Measurements from ENCODE around the gene RHOBTB3. TPM values are rescaled to one million over a fixed set of nuclear protein-coding genes. Genes with fewer than 3 reads are reported as not detected.

RHOBTB3 gene
- total and polyA plus RNA-seq, 2 donors (not counting 3 experiments of a cell fraction or from before 2014, with no cell fraction given), result 44.1 to 52.1 TPM

DNA sequence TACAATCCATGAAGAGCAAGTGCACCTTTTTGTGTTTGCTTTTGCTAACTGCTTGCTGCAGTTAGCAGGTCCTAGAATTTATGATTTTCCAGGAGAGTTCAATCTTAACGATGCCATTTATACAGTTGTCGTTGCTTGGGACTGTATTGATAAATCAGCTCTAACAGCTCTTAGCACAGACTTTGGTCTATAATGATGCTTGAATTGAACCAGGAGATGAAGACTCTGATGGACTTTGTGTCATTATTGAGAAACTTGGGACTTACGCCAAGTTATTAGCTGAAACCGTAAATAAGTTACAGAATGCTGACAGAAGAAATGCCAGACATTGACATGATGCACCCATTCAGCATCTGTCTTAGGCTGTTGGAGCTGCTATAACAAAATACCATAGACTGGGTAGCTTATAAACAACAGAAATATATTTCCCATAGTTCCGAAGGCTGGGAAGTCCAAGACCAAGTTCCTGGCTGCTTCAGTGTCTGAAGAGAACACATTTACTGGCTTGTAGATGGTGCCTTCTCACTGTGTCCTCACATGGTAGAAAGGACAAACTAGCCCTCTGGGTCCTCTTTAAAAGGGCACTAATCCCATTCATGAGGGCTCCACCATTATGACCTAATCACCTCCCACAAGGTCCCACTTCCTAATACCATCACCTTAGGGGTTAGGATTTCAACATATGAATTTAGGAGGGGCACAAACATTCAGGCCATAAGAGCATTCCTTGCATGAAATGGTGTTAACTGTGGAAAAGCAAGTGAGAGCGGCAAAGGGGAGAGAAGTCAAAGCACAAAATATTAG, 73.8 kb downstream of the RHOBTB3 start:
- CTCF ChIA-PET, result no interaction called here
- POLR2A ChIA-PET, result no interaction called here

More for the DNA sequence above, 73.8 kb downstream of the RHOBTB3 start:
- Histone ChIP-seq H3K27me3 (ENCODE audit: control insufficient read depth in 2 of 2, insufficient read depth in 2 of 2, low read length in 2 of 2) (no peaks in the 10 kb centered on the region), H3K27ac (ENCODE audit: insufficient read depth, low read depth, low read length) (no peak overlapping the region), H2AFZ (ENCODE audit: low read depth, low read length) (no peak overlapping the region), H3K9ac (replicated peaks; ENCODE audit: extremely low read depth, insufficient read depth, low read length) (no peak overlapping the region), H3K9me3 (replicated peaks; ENCODE audit: control insufficient read depth, insufficient read depth, low read length) (no peaks in the 10 kb centered on the region), H3K4me3 (replicated peaks in 1 of 3; ENCODE audit: insufficient read depth in 1 of 3, low read depth in 1 of 3, low read length in 3 of 3) (no peak overlapping the region), H3K79me2 (ENCODE audit: control insufficient read depth, insufficient read depth, low read length) (no peaks in the 10 kb centered on the region), H3K4me2 (ENCODE audit: insufficient read depth, low read length) (no peak overlapping the region), H3K9me1 (replicated peaks; ENCODE audit: control insufficient read depth, extremely low read depth, insufficient read depth, low read length) (no peaks in the 10 kb centered on the region), H3K4me1 (ENCODE audit: control insufficient read depth, extremely low read depth, insufficient read depth, low read length) (no peaks in the 10 kb centered on the region), H4K20me1 (replicated peaks; ENCODE audit: control insufficient read depth, extremely low read depth, insufficient read depth, low read length) (no peaks in the 10 kb centered on the region), H3K36me3 (ENCODE audit: control insufficient read depth in 2 of 2, extremely low read depth in 1 of 2, insufficient read depth in 2 of 2, low read length in 2 of 2) (no peaks in the 10 kb centered on the region)
- DNase-seq (ENCODE audit: low read depth, low spot score) (no peak), FAIRE-seq (peak; percentile 53)
- no TSS peak for BruUV-seq (replicated peaks)
- dilution Hi-C loops (cut with MboI; ENCODE audit: extremely low pct_ligation_motif_present, low sequenced_read_pairs), result no loop called here
- TF ChIP-seq EZH2 (IDR thresholded peaks at IDR 0.05; ENCODE audit: borderline replicate concordance, low read depth, low read length, severe bottlenecking) (no peak), JUN (IDR thresholded peaks at IDR 0.05; ENCODE audit: borderline replicate concordance, insufficient read depth, insufficient read length, low read depth) (no peak), POLR2AphosphoS5 (IDR thresholded peaks at IDR 0.05; ENCODE audit: insufficient read depth, low read depth, low read length) (no peak), GATA2 (IDR thresholded peaks at IDR 0.05; ENCODE audit: insufficient read depth, insufficient read length, low read depth, low read length) (no peak), POLR2A (IDR thresholded peaks at IDR 0.05; ENCODE audit: low read depth, low read length) (no peak)
- TF ChIP-seq, protein P1, sequence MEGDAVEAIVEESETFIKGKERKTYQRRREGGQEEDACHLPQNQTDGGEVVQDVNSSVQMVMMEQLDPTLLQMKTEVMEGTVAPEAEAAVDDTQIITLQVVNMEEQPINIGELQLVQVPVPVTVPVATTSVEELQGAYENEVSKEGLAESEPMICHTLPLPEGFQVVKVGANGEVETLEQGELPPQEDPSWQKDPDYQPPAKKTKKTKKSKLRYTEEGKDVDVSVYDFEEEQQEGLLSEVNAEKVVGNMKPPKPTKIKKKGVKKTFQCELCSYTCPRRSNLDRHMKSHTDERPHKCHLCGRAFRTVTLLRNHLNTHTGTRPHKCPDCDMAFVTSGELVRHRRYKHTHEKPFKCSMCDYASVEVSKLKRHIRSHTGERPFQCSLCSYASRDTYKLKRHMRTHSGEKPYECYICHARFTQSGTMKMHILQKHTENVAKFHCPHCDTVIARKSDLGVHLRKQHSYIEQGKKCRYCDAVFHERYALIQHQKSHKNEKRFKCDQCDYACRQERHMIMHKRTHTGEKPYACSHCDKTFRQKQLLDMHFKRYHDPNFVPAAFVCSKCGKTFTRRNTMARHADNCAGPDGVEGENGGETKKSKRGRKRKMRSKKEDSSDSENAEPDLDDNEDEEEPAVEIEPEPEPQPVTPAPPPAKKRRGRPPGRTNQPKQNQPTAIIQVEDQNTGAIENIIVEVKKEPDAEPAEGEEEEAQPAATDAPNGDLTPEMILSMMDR (IDR thresholded peaks at IDR 0.05; ENCODE audit: extremely low read depth in 1 of 2, insufficient read depth in 1 of 2, low read depth in 1 of 2, low read length in 2 of 2), result no peak
- TF ChIP-seq, protein P2, sequence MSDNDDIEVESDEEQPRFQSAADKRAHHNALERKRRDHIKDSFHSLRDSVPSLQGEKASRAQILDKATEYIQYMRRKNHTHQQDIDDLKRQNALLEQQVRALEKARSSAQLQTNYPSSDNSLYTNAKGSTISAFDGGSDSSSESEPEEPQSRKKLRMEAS (IDR thresholded peaks at IDR 0.05; ENCODE audit: insufficient read depth, insufficient read length), result no peak
- intact Hi-C loops (cut with micrococcal nuclease), result no loop called here

Measured in endothelial cell of umbilical vein (primary cell).